DMS 273 (cell line): Measurements from ENCODE around the gene BANF2.

Experiments
- DNase-seq: peaks from one replicate; lab custom pipeline; 2025; ENCODE audit not compliant: unreplicated experiment; lab: John Stamatoyannopoulos, UW

BANF2 gene

DNA sequence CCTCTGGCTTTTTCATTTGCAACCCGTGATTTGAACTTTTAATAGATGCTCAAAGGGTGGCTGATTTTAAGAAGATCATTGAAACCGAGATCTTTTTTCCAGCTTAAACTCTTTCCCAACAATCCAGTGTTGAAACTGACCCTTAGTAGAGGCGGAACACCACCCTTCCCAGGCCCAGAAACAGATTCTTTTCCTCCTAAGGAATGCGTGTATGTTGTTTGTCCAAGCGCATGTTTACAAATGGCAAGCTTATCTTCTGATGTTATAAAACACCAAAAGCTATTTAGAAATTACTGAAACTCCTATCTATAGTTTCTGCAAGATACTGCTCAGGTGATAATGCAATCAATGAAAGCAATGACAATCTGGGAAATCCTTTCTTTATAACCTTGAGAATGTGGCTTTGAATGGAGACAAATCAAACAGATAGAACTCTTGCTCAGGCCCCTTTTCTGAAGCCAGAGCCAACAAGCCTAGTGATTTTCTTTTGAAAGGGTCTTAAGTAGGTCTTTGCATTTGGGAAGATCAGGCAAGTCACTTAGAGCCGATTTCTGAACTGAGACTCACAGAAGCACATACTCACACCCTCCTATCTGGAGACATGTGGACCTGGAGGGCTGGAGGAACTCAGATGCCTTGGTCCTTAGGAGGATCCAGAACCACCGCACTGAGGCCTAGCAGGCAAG, 9.1 kb downstream of the BANF2 start:
- DNase-seq: no peak

GRCh38 chr20:17709361-17710293, 9.9 kb downstream of the BANF2 start:
- no peak for DNase-seq

DNA sequence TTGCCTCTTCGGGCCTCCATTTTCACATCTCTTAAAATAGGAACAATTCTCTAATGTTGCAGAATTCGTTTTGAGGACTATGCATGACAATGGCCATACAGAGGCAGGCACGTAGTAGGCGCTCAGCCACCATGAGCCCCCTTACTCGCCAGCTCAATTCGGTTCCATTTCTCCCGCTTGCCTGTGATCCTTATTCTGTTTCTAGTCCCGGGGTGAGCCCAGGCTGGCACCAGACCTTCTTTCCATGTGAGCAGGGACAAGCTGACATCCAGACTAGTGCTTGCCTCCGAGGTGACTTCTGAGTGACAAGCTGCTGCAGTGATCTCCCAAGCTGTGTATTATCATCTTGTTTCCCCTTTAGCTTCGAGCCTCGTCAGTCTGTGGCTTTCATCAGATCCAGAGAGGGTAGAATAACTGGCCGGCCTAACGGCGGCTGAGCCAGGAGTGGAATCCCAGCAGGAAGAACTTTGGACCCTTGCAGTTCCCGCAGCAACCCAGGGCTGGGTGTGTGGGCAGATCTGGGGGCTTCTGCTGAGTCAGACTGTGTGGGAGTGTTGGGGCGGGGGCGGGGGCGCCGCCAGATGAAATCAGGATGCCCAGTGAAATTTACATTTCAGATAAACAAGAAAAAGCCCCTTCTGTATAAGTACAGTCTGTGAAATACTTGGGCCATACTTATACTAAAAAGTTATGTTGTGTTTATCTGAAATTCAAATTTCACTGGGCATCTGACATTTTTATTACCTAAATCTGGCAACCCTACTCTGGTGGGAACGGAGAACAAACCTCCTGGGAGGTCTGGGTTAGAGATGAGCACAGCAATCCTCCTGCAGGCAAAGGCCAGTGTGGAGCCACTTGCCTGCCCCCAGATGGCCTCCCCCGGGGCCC, 10.9 kb downstream of the BANF2 start:
- DNase-seq: peak; percentile 43

GRCh38 chr20:17711267-17711627, 11.5 kb downstream of the BANF2 start:
- no peak for DNase-seq

- DNase-seq: no peak
Measured at GRCh38 chr20:17712201-17712600, 12.4 kb downstream of the BANF2 start.

- DNase-seq: no peak
Measured at GRCh38 chr20:17712708-17713107, 12.9 kb downstream of the BANF2 start.

- no peak for DNase-seq
Measured at GRCh38 chr20:17714597-17714996, 14.8 kb downstream of the BANF2 start.

- no peak for DNase-seq
Measured at GRCh38 chr20:17715075-17715474, 15.3 kb downstream of the BANF2 start.

- DNase-seq: no peak
Measured at GRCh38 chr20:17716331-17716730, 16.6 kb downstream of the BANF2 start.

GRCh38 chr20:17720755-17721154, 21.0 kb downstream of the BANF2 start:
- DNase-seq: no peak

- DNase-seq: peak; percentile 24
Measured at GRCh38 chr20:17721802-17722486, 22.2 kb downstream of the BANF2 start.

- DNase-seq: no peak
Measured at GRCh38 chr20:17722493-17723300, 22.9 kb downstream of the BANF2 start.

- DNase-seq: no peak
Measured at GRCh38 chr20:17723301-17723691, 23.5 kb downstream of the BANF2 start.

GRCh38 chr20:17725094-17725835, 25.5 kb downstream of the BANF2 start:
- DNase-seq: peak; percentile 91

DNA sequence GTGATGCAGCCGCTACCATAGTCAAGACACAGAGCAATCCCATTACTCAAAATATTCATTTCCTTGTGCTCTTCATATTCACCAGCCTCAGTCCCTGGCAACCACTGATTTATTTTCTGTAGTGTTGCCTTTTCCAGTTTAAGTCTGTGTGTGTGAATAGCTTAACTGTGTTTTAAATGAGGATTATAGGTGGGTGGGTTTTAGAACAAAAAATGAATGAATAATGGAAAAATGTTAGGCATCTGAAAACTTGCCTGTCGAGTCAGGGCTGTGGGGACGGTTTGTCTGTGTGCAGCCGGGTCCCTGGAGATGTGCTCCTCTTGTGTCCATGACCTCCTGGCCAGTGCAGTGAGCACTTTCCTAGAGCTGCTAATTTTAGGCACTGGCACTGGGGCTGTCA, 27.1 kb downstream of the BANF2 start:
- DNase-seq: no peak

DNA sequence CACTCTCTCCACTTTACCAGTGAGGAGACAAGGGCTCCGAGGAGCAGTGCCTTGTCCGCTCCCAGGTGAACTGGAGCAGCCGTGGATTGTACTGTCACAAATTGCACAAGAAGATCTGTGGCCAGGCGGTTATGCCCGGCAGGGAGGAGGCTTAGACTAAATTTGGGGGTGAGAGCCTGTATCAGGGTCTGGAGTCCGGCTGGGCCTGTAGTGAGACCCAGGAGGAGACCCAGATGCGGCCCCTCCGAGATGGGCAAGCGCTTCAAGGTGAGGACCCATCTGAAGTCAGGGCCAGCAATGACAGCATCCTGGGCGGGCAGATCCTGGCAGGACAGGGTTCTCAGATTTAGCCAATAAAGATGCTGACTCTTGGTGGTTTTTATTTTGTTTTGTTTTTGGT, 27.6 kb downstream of the BANF2 start:
- no peak for DNase-seq

DNA sequence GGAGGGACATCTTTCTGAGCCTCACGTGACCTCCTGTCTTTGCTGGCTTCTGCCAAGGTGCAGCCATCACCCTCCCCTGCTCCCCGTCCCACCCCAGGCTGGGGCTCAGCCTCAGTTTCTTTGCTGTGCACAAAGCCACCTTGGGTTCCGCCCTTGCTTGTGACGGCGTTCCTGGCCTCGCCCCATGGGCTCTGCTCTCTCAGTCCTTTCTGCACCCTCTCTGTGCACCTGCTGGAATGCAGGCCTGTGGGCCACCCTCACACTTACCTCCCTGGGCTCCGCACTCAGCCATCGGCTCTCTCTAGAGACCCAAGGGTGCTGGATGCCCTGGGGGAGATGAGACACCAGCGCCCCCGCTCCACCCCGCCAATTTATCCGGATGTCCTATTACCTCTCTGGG, 28.3 kb downstream of the BANF2 start:
- no peak for DNase-seq

DNA sequence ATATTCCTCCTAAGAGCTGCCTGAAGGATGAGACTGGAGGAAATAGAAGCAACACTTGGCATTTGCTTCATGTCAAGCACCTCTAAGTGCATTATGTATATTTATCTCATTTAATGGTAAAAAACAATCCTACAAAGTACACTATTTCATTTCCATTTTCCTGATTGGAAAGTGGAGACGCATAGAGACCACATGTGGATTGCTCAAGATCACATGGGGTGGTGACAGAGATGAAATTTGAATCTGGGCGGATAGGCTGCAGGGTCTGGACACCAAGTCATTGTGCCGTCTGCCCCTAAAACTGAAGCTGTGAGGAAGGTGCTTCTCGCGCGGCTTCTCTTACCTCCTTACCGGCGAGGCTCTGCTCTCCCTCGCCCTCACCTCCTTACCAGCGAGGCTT, 30.3 kb downstream of the BANF2 start:
- no peak for DNase-seq

- DNase-seq: no peak
Measured at GRCh38 chr20:17731233-17731632, 31.5 kb downstream of the BANF2 start.
